GM12873 (cell line): ENCODE measurements around the gene NF2.

Source experiments
- CTCF ChIP-seq: IDR thresholded peaks from 2 replicates; pipeline ENCODE4 v1.5.1; 2012; ENCODE audit warnings: low read depth, mild to moderate bottlenecking, moderate library complexity, low read length, control low read depth; ENCODE audit not compliant: insufficient read depth; ENCODE audit errors: missing control alignments

The NF2 gene

GRCh38 chr22:29722151-29722550, 118.7 kb downstream of the NF2 start:
- no peak for TF ChIP-seq CTCF

- no peak for TF ChIP-seq CTCF
Observed at GRCh38 chr22:29722587-29722986, 119.2 kb downstream of the NF2 start.

GRCh38 chr22:29723766-29724165, 120.3 kb downstream of the NF2 start:
- TF ChIP-seq CTCF = peak; percentile 20

- TF ChIP-seq CTCF = no peak
Observed at GRCh38 chr22:29724843-29725242, 121.4 kb downstream of the NF2 start.

GRCh38 chr22:29726106-29726505, 122.7 kb downstream of the NF2 start:
- no peak for TF ChIP-seq CTCF

GRCh38 chr22:29726512-29727130, 123.2 kb downstream of the NF2 start:
- peak; percentile 6 for TF ChIP-seq CTCF

GRCh38 chr22:29727131-29727523, 123.7 kb downstream of the NF2 start:
- peak; percentile 55 for TF ChIP-seq CTCF
